GM12864 (cell line): ENCODE data around the gene CYP3A4.
"Not testable (repeated sequence)": the region's sequence is repeated elsewhere in the genome, so short reads cannot be mapped to it uniquely, and the experiment has no call there.

Experiments
- DNase-seq: peaks from one replicate; pipeline ENCODE4 v3.0.0-alpha.2; 2011; ENCODE audit warnings: low read depth
- H3K4me3 ChIP-seq: 2 replicates; pipeline ENCODE4 v1.5.1; 2011; ENCODE audit warnings: mild to moderate bottlenecking, low read depth, low read length, control low read depth
- TF ChIP-seq, protein P1 (sequence below): IDR thresholded peaks from 2 replicates; pipeline ENCODE4 v1.5.1; 2011; ENCODE audit warnings: low read depth, mild to moderate bottlenecking, moderate library complexity, low read length, control low read depth, inconsistent platforms; ENCODE audit errors: missing control alignments

CYP3A4 gene

DNA sequence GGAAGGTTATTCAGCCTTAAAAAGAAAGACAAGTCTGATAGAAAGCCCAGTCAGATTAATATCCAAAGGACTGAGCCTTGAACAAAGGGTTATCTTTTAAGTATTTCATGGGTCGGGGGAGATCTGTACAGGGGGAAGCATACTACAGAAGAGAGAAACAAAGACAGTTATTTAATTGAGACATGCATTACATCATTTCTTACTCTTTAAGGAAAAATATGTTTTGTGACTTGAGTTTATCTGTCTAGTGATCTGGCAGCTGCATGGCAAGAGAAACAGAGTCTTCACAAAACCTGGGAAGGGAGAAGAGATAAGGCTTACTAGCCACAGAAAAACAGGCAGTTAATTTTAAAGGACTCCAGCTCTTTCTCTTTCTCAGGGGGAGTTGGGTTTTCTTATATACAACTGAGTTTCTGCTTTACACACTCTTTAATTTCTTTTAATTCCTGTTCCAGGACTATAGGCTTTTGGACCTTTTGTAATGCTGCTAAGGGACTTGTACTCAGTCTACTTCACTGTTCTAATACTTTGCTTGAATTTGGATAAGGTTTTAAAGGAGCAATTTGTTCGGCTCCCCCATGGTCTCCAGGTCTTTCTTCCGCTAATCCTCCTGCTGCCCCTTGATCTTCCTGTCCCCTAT, 23.0 kb upstream of the CYP3A4 start:
- no peak overlapping the region for H3K4me3 ChIP-seq
- TF ChIP-seq, protein P1, sequence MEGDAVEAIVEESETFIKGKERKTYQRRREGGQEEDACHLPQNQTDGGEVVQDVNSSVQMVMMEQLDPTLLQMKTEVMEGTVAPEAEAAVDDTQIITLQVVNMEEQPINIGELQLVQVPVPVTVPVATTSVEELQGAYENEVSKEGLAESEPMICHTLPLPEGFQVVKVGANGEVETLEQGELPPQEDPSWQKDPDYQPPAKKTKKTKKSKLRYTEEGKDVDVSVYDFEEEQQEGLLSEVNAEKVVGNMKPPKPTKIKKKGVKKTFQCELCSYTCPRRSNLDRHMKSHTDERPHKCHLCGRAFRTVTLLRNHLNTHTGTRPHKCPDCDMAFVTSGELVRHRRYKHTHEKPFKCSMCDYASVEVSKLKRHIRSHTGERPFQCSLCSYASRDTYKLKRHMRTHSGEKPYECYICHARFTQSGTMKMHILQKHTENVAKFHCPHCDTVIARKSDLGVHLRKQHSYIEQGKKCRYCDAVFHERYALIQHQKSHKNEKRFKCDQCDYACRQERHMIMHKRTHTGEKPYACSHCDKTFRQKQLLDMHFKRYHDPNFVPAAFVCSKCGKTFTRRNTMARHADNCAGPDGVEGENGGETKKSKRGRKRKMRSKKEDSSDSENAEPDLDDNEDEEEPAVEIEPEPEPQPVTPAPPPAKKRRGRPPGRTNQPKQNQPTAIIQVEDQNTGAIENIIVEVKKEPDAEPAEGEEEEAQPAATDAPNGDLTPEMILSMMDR, result no peak
- DNase-seq, result no peak

GRCh38 chr7:99805641-99806040, 21.7 kb upstream of the CYP3A4 start:
- no peak overlapping the region for H3K4me3 ChIP-seq
- TF ChIP-seq, protein P1, result no peak
- DNase-seq, result no peak

- not testable (repeated sequence) for H3K4me3 ChIP-seq, DNase-seq
Measured at GRCh38 chr7:99803118-99803517, 19.1 kb upstream of the CYP3A4 start.

DNA sequence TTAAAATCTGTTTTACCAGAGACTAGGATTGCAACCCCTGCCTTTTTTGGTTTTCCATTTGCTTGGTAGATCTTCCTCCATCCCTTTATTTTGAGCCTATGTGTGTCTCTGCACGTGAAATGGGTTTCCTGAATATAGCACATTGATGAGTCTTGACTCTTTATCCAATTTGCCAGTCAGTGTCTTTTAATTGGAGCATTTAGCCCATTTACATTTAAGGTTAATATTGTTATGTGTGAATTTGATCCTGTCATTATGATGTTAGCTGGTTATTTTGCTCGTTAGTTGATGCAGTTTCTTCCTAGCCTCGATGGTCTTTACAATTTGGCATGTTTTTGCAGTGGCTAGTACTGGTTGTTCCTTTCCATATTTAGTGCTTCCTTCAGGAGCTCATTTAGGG, 17.4 kb upstream of the CYP3A4 start:
- not testable (repeated sequence) for H3K4me3 ChIP-seq, DNase-seq

GRCh38 chr7:99798972-99799371, 15.0 kb upstream of the CYP3A4 start:
- DNase-seq, result no peak
- no peak overlapping the region for H3K4me3 ChIP-seq
- TF ChIP-seq, protein P1, result no peak

GRCh38 chr7:99795864-99796263, 11.9 kb upstream of the CYP3A4 start:
- DNase-seq, result not testable (repeated sequence)

GRCh38 chr7:99794585-99795502, 10.9 kb upstream of the CYP3A4 start:
- TF ChIP-seq, protein P1, result no peak
- H3K4me3 ChIP-seq, result no peak overlapping the region
- no peak for DNase-seq

More at GRCh38 chr7:99795864-99796263, 11.9 kb upstream of the CYP3A4 start:
- H3K4me3 ChIP-seq, result not testable (repeated sequence)

DNA sequence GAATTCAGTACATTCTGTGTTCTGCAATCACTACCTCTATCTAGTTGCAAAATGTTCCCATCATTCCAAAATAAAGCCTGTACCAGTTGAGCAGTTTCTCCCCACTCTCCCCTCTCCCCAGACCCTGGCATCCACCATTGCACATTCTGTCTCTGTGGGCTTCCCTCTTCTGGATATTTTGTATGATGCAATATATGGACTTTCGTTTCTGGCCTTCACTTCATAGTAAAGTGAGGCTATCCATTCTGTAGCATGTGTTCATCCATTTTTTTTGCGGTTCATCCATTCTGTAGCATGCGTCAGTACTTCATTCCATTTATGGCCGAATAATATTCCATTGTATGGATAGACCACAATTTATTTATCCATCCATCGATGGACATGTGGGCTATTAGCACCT, 9.5 kb upstream of the CYP3A4 start:
- DNase-seq, result no peak
- H3K4me3 ChIP-seq, result no peak overlapping the region
- TF ChIP-seq, protein P1, result no peak
